HUDEP-2 (cell line): ENCODE data around the gene LRP6.

Experiments used
- DNase-seq, 76 experiments: peaks; one replicate each; lab custom pipeline; 2025; ENCODE audit not compliant: unreplicated experiment in 76 of 76; lab: John Stamatoyannopoulos, UW

Gene LRP6

DNA sequence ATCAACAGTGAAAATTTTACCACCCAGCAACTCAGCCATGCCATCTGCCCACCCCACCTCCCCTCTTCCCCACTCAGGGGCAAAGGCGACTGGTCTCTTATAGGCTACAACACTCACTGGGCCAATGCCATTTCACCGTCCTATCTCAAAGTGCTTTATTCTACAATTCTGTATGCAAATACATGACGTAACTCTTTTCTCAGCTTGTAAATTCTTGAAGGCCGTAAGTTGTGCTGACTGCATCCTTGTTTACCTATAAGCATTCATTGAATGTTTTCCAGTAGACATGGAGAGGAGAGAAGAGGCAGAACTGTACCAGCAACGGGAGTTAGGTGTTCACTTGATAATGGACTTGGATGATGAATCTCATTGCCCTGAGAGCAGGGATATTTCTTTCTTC lies 180.5 kb downstream of the LRP6 start:
- DNase-seq: no peak

DNA sequence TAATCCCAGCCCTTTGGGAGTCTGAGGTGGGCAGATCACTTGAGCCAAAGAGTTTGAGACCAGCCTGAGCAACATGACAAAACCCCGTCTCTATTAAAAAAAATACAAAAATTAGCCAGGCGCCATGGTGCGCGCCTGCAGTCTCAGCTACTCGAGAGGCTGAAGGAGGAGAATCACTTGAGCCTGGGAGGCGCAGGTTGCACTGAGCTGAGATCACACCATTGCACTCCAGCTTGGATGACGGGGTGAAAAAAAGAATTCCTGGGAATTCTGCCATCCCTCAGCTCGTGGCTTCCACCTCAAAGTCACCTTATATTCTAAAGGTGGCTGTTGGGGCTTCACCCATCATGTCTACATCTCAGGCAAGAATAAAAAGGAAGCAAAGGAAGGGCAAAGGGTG lies 183.2 kb downstream of the LRP6 start:
- DNase-seq: no peak

DNA sequence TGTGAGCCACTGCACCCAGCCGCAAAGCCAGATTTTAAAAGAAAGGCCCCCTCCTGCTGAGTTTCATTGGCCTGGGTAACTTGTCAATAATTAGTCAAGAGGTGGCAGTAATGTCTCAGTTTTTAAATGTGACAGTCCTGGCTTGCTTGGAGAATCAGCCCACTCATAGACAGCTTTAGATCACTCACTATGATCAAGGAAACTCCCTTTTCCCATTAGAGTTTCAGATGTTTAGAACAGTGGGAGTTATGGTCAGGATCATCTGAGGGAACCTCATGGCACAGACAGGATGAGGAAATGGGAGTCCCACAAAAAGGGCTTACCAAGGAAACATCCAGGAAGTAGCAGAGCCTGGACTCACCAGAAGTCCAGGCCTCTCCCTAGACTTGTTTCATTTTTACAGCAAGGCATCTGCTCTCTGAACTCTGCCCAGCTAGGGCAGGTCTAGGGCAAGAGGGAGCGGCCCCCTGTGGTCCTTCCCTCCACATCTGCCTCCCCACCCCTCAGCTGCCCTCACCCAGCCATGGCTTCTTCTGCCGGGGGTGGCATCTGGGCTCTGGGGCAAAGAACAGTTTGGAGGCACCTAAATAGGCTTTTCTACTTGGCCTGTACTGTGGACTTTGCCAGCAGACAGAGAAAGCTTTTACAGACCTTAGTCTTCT lies 184.9 kb downstream of the LRP6 start:
- DNase-seq: peak in 29 of 76 experiments; percentile 5 to 56 (median 32)

DNA sequence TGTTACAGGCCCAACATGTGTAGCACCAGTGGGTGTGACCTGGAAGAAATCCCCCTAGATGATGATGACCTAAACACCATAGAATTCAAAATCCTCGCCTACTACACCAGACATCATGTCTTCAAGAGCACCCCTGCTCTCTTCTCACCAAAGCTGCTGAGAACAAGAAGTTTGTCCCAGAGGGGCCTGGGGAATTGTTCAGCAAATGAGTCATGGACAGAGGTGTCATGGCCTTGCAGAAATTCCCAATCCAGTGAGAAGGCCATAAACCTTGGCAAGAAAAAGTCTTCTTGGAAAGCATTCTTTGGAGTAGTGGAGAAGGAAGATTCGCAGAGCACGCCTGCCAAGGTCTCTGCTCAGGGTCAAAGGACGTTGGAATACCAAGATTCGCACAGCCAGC lies 187.6 kb downstream of the LRP6 start:
- no peak for DNase-seq

DNA sequence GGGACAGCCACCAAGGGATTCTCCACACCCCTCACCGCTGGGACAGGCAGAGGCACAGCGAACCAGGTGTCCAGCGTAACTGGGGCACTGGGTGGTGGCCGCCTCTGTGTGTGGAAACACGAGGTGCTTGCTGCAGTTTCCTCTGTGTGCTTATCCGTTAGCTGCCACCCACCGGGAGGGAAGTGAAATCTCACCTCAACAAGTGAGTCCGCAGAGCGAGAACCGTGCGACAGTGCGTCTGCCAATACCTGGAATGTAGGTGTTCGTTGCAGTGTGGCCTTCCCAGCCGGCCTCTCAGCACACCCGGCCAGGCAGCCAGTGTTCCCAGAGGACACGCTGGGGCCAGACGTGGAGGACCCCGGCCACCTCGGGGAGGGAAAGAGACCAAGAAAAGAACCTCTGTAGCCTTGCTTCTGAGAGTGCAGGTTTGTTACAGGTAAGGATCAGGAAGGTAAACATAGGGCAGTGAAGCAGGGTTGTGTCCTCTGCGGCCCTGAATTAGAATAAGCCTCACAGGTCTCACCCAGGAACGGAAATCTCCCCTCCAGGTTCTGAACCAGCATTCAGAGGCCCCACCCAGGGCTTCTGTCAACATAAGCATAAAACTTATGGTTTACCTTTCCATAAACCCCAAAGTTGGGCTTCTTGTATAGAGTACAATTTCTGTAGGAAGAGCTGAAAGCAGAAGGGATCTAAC lies 194.6 kb downstream of the LRP6 start:
- no peak for DNase-seq

DNA sequence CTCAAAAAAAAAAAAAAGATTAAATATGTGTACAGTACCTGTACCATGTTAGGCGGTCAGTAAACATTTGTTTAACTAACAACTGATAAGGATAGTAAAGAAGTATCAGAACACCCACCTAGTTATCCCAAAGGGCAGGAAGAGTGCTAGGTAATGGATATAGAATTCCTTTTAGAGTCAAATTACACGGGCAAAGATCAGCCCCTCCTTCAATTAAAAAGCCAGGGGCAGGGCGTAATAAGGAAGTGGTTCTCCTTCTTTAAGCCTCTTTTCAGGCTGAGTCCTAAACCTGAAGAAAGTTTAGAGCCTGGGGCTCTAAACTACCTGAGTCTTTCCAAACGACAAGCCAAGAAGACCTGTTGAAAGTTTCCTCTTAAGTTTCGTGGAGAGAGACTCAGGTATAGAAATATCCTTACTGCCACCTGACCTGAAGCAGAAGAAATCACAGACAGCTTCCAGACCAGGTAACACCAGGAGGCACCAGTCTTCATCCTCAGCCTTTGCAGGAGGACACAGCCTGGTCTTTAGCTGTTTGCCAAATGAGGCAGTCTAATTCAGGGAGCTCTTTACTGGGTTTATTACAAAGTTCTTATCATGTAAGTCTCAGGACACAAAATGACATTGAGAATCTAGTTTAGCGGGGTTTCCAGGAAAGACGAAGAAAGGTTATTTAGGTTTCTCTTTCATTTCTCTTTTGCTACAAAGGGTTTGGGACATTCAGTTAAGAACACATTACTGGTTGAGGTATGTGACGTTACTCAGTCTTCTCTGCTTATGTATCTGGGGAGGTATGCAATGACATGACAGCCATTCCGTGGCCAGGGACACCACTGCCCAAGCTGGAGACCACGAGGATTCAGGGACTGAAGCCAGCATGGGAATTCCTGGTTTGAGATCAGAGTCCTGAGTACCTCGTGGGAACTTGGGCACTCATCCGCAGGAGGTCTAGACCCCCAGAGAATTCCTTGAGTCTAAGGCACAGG lies 195.9 kb downstream of the LRP6 start, which contains the start of gene BCL2L14:
BCL2L14 (plus strand) TSS at position 266 of the 983 bp plus-strand sequence. CDS start 8,367 bp downstream, outside the sequence.
- DNase-seq: no peak

DNA sequence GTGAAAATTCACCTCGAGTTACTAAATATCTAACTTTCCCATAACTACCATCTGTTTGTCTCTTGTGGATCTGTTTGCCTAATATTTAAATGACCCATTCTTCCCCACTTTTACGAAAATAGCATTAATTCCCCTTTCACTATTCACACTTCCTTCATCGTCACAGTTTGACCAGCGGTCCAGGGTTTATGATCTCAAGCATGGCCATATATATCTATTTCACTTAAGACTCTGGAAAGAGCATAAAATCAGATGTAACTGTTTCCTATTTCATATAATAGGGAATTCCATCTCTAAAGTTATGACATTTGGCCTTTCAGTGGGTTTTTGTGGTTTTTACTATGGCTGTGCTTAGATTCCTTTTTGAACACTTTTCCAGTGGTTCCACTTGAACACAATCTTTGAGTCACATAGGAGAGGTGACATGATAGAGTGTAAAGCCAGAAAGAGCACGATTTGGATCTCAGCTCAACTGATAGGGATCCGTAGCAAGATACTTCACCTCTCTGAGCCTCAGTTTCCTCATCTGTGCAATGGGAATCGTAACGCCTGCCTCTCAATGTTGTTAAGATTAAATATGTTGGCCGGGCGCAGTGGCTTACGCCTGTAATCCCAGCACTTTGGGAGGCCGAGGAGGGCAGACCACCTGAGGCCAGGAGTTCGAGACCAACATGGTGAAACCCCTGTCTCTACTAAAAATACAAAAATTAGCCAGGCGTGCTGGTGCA lies 196.9 kb downstream of the LRP6 start:
- DNase-seq: no peak

DNA sequence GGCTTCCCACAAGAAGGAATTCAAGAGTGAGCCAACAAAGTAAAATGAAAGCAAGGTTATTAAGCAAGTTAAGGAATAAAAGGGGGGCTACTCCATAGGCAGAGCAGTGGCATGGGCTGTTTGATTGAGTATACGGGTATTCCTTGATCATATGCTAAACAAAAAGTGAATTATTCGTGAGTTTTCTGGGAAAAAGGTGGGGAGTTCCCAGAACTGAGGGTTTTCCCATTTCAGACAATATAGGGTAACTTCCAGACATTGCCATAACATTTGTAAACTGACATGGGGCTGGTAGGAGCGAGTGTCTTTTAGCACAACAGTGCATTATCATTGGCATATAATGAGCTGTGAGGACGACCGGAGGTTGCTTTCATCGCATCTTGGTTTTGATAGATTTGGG lies 198.1 kb downstream of the LRP6 start:
- no peak for DNase-seq
